Type B pancreatic cell (in vitro differentiated cells): ENCODE results near the gene GALNT10. TPM values are rescaled to one million over a fixed set of nuclear protein-coding genes. Genes with fewer than 3 reads are reported as not detected.

ENCODE experiments used
- DNase-seq: peaks from one replicate; pipeline ENCODE4 v3.0.0; 2021; ENCODE audit warnings: mixed read lengths; ENCODE audit not compliant: unreplicated experiment; ENCODE audit errors: extremely low spot score
- H3K27ac Mint-ChIP-seq: 2 replicates; pipeline ENCODE4 v1.8.0; 2021; ENCODE audit warnings: mild to moderate bottlenecking, mixed read lengths
- H3K27me3 Mint-ChIP-seq: 2 replicates; pipeline ENCODE4 v1.8.0; 2021; ENCODE audit warnings: mixed read lengths
- H3K36me3 Mint-ChIP-seq: 2 replicates; pipeline ENCODE4 v1.8.0; 2021; ENCODE audit warnings: mixed read lengths
- H3K4me1 Mint-ChIP-seq: one replicate; pipeline ENCODE4 v1.8.0; 2021; ENCODE audit warnings: mixed read lengths; ENCODE audit not compliant: unreplicated experiment
- H3K4me3 Mint-ChIP-seq: 2 replicates; pipeline ENCODE4 v1.8.0; 2021; ENCODE audit warnings: mild to moderate bottlenecking, mixed read lengths
- H3K9me3 Mint-ChIP-seq: 2 replicates; pipeline ENCODE4 v1.8.0; 2021; ENCODE audit warnings: mixed read lengths
- total RNA-seq: library from RNA; stranded (reverse); gene quantifications from 2 replicates; pipeline ENCODE4 v1.2.1, GENCODE V29; 2021; ENCODE audit warnings: low replicate concordance
- TF ChIP-seq, protein P1 (sequence below): fragments of 200-600 bp; sonication (generic); conservative IDR thresholded peaks from 2 replicates; pipeline ENCODE4 v1.5.0; 2021; ENCODE audit warnings: antibody characterized with exemption, mild to moderate bottlenecking

GALNT10 gene
- total RNA-seq, 1 donor from 2014 or later: 23.0 TPM

DNA sequence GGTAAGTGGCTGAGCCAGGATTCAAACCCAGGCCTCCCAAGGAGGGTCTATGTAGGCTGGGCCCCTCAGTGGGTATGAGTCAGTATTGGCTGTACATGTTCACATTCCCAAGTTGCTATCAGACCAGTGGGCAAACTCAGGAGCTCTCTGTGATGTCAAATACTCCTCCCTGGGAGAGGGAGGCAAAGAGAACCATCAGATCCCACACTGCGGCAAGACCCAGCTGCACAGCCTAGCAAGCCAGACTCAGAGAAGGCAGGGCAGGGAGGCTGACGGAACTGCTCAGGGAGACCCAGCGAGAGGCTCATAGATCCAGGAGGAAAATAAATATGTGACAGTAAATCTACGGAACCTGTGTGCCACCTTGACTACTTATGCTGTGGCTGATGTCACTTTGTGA is 212.7 kb downstream of the GALNT10 start:
- Mint-ChIP-seq H3K27ac (no peak overlapping the region), H3K36me3 (peaks cover 3% of the 10 kb centered on the region), H3K27me3 (peaks cover 18% of the 10 kb centered on the region), H3K4me1 (peaks cover 13% of the 10 kb centered on the region), H3K4me3 (no peak overlapping the region), H3K9me3 (no peaks in the 10 kb centered on the region)
- TF ChIP-seq, protein P1, sequence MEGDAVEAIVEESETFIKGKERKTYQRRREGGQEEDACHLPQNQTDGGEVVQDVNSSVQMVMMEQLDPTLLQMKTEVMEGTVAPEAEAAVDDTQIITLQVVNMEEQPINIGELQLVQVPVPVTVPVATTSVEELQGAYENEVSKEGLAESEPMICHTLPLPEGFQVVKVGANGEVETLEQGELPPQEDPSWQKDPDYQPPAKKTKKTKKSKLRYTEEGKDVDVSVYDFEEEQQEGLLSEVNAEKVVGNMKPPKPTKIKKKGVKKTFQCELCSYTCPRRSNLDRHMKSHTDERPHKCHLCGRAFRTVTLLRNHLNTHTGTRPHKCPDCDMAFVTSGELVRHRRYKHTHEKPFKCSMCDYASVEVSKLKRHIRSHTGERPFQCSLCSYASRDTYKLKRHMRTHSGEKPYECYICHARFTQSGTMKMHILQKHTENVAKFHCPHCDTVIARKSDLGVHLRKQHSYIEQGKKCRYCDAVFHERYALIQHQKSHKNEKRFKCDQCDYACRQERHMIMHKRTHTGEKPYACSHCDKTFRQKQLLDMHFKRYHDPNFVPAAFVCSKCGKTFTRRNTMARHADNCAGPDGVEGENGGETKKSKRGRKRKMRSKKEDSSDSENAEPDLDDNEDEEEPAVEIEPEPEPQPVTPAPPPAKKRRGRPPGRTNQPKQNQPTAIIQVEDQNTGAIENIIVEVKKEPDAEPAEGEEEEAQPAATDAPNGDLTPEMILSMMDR: no peak
- DNase-seq: no peak

DNA sequence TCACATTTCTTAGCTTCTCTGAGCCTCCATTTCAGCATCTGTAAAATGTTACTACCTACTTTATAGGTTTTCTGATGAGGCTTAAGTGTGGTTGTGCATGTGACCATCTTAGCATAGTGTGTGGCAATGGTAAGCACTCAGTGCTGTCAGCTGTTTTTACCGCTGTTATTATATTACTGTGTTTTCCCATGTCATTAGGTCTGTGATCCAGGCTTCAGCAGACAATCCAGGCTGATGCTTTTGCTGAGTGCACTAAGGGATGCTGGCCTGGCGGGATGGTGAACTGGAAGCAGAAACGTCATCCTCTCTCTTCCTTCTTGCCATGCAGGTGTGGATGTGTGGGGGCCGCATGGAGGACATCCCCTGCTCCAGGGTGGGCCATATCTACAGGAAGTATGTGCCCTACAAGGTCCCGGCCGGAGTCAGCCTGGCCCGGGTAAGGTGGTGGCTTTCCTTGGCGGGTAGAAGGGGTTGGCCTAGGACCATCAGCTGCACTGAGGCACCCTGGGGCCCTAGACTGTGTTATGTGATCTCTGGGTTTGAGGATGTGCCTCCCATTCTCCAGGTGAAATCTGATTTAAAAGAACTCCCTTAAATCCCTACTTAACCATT is 213.3 kb downstream of the GALNT10 start:
- H3K36me3 Mint-ChIP-seq: peaks cover 3% of the 10 kb centered on the region
- TF ChIP-seq, protein P1: no peak
- no peaks in the 10 kb centered on the region for H3K9me3 Mint-ChIP-seq
- peak overlapping the region; percentile 33 for H3K4me3 Mint-ChIP-seq
- no peak overlapping the region for H3K27ac Mint-ChIP-seq
- DNase-seq: no peak
- peaks cover 14% of the 10 kb centered on the region for H3K4me1 Mint-ChIP-seq
- peaks cover 18% of the 10 kb centered on the region for H3K27me3 Mint-ChIP-seq

DNA sequence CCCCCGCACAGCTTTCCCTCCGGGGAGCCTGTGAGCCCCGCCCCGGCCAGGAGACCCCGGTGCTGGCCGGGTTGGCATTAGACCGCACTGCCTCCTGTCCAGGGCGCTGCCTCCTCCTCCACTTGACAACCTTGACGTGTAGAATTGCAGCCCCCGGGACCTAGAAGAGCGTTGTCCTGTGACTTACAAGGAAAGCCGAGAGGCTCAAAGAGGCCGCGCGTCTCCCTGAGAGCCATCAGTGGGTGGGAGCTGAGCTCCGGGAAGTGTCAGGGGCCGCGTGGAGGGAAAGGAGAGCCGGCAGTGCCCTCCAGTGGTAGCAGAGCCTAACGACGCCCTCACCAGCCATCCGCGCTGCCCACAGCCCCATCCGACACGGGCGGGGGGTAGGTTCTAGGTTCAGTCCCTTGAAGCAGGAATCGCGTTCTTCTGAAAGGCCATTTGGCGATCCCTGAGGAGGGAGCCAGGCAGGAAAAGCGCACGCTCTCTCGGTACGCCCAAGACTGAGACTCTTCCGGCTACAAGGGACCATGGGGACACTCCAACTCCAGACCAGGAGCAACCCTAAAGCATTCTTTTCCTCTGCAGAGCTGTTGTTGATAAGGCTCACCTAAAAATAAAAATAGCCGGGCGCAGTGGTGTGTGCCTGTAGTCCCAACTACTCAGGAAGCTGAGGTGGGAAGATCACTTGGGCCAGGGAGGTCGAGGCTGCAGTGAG is 214.7 kb downstream of the GALNT10 start:
- TF ChIP-seq, protein P1: peak; percentile 95
- Mint-ChIP-seq H3K4me1 (peaks cover 14% of the 10 kb centered on the region), H3K27ac (no peak overlapping the region), H3K9me3 (no peaks in the 10 kb centered on the region), H3K36me3 (peaks cover 3% of the 10 kb centered on the region), H3K27me3 (peaks cover 18% of the 10 kb centered on the region), H3K4me3 (peak overlapping the region; percentile 78)
- DNase-seq: peak; percentile 86

DNA sequence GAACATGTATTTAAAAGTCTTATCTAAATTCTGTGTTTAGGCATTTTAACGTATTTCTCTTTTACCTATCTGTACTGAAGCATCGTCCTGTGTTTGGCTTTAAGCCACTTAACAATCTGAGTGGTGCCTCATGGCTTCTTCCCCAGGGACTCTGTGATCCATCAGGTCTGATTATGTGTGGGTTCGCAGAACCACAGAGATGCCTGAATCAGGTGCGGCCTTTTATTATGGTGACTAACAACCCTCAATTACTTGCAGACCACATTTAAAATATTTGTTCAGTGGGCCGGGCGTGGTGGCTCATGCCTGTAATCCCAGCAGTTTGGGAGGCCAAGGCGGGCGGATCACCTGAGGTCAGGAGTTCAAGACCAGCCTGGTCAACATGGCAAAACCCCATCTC is 215.7 kb downstream of the GALNT10 start:
- Mint-ChIP-seq H3K4me3 (no peak overlapping the region), H3K4me1 (peaks cover 14% of the 10 kb centered on the region), H3K27ac (no peak overlapping the region), H3K27me3 (peaks cover 18% of the 10 kb centered on the region), H3K9me3 (no peaks in the 10 kb centered on the region), H3K36me3 (peaks cover 3% of the 10 kb centered on the region)
- TF ChIP-seq, protein P1: no peak
- no peak for DNase-seq

DNA sequence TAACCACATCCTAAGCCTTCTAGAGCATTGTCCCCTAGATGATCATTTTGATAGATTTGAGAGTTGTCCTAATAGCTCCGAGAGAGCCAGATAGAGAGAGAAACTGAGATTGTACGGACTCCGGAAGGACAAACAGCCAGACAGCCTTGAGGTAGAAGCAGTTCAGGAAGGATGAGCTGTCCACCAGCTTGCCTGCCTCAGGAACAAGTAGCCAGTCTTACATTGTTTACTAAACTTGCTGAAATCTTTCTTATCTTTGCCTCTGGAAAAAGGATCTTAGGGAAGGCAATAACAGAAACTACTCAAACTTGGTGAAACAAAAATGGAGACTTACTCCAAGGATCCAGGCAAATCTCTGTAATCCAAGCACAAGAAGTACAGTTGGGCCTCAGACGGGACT is 216.3 kb downstream of the GALNT10 start:
- no peak for DNase-seq
- Mint-ChIP-seq H3K36me3 (peaks cover 3% of the 10 kb centered on the region), H3K27ac (no peak overlapping the region), H3K27me3 (peaks cover 18% of the 10 kb centered on the region), H3K4me1 (peaks cover 14% of the 10 kb centered on the region), H3K9me3 (no peaks in the 10 kb centered on the region), H3K4me3 (no peak overlapping the region)
- TF ChIP-seq, protein P1: no peak
